Panc1 (cell line): ENCODE measurements around the gene ABI3BP. TPM values are rescaled to one million over a fixed set of nuclear protein-coding genes. Genes with fewer than 3 reads are reported as not detected.

Experiments used
- ATAC-seq: fragments of 200-7000 bp; cut with Tn5 transposase; 2 replicates; pipeline ENCODE4 v1.9.1; 2020; ENCODE audit warnings: mild to moderate bottlenecking, moderate library complexity
- BruUV-seq: library from RNA; stranded (reverse); fragments of 400-500 nt; replicated peaks from 2 replicates; lab custom pipeline; 2021; lab: Mats Ljungman, UMichigan
- CTCF ChIA-PET: fragments of 300-600 bp; sonication (Branson Sonifier 250); formaldehyde crosslinking; loops from one replicate; lab custom pipeline; 2022; ENCODE audit warnings: antibody characterized with exemption; lab: Charles Lee
- POLR2A ChIA-PET: fragments of 300-600 bp; sonication (Branson Sonifier 250); formaldehyde crosslinking; loops from one replicate; lab custom pipeline; 2022; ENCODE audit warnings: antibody characterized with exemption; lab: Charles Lee
- DNase-seq: peaks from one replicate; pipeline ENCODE4 v3.0.0-alpha.2; 2010; ENCODE audit warnings: low read depth, low spot score
- H3K27ac ChIP-seq: 2 replicates; pipeline ENCODE4 v1.5.1; 2011; ENCODE audit warnings: mild to moderate bottlenecking, low read length, inconsistent platforms
- H3K27me3 ChIP-seq: fragments of 200-500 bp; sonication (Bioruptor generic); 2 replicates; pipeline ENCODE4 v1.6.0; 2014; ENCODE audit warnings: low read length, inconsistent platforms; ENCODE audit not compliant: control insufficient read depth, insufficient read depth
- H3K36me3 ChIP-seq: fragments of 200-500 bp; sonication (Bioruptor generic); 2 replicates; pipeline ENCODE4 v1.5.1; 2014; ENCODE audit warnings: inconsistent platforms, mild to moderate bottlenecking, low read length, moderate library complexity; ENCODE audit not compliant: control insufficient read depth, insufficient read depth
- H3K4me1 ChIP-seq: 2 replicates; pipeline ENCODE4 v1.5.1; 2011; ENCODE audit warnings: inconsistent platforms, mild to moderate bottlenecking, low read length, moderate library complexity; ENCODE audit not compliant: control insufficient read depth, insufficient read depth
- H3K4me3 ChIP-seq, 2 experiments: 2 replicates each; pipeline ENCODE4 v1.5.1; 2011 to 2012; ENCODE audit warnings: low read depth in 2 of 2, low read length in 2 of 2, mild to moderate bottlenecking in 2 of 2, inconsistent platforms in 1 of 2, moderate library complexity in 1 of 2
- H3K9me3 ChIP-seq: fragments of 200-500 bp; sonication (Bioruptor generic); 2 replicates; pipeline ENCODE4 v1.5.1; 2014; ENCODE audit warnings: low read depth, mild to moderate bottlenecking, inconsistent platforms, low read length, moderate library complexity; ENCODE audit not compliant: control insufficient read depth, insufficient read depth
- POLR2AphosphoS5 ChIP-seq: IDR thresholded peaks from 2 replicates; pipeline ENCODE4 v1.6.1; 2012; ENCODE audit warnings: mild to moderate bottlenecking, low read depth, low read length, moderate library complexity
- SIN3A ChIP-seq: IDR thresholded peaks from 2 replicates; pipeline ENCODE4 v1.6.1; 2012; ENCODE audit warnings: low read depth, mild to moderate bottlenecking, low read length, moderate library complexity, borderline replicate concordance; ENCODE audit not compliant: insufficient read depth
- TCF7L2 ChIP-seq: IDR thresholded peaks from 2 replicates; pipeline ENCODE4 v1.6.1; 2011; ENCODE audit warnings: mild to moderate bottlenecking, low read depth, low read length, inconsistent platforms
- in situ Hi-C: cut with HindIII; loops from 2 replicates; pipeline ENCODE4 v1.10.0; 2016; ENCODE audit warnings: low sequenced_read_pairs, low pct_unique_long_range_greater_than_20kb
- intact Hi-C: fragments of 100-400 bp; cut with micrococcal nuclease; formaldehyde crosslinking; loops from one replicate; pipeline ENCODE4 v1.10.0; 2022; ENCODE audit not compliant: unreplicated experiment
- total RNA-seq: library from RNA; stranded (reverse); gene quantifications from one replicate; pipeline ENCODE4 v1.2.1, GENCODE V29; 2021; ENCODE audit not compliant: unreplicated experiment
- TF ChIP-seq, protein P1 (sequence below): fragments of 450-650 bp; IDR thresholded peaks from 2 replicates; pipeline ENCODE4 v1.5.1; 2017; ENCODE audit warnings: mild to moderate bottlenecking
- TF ChIP-seq, protein P2 (sequence below), 2 experiments: IDR thresholded peaks; 2 replicates each; pipeline ENCODE4 v1.6.1; 2011 to 2012; ENCODE audit warnings: low read depth in 2 of 2, control low read depth in 1 of 2, low read length in 1 of 2, mild to moderate bottlenecking in 1 of 2, moderate library complexity in 1 of 2; ENCODE audit not compliant: insufficient read depth in 1 of 2

ABI3BP gene
- total RNA-seq, 1 experiment from 2014 or later, result 0.21 TPM

DNA sequence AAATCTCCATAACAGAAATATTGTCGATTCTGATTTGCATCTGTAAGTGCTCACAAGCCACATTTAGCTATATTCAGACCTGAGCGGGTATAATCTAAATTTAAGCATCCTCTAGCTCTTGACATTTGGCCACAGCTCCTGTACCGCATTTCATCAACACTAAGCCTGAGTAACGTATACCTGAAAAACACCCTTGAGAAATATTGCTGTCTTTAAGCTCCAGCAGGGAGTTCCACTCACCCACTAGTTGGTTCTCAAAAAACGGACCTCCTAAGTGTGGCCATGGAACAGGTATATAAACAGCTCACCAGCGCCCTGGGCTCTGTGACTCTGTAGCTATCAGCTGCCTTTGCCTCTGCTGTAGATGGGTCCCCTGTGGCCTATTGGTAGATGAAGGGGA is 80.7 kb downstream of the ABI3BP start:
- in situ Hi-C loops (no loop called here), intact Hi-C loops (no loop called here)
- ChIA-PET CTCF (interaction anchor here (0.9 kb wide), 1 partner anchor 450 kb away, joined by 3 read pairs; no protein-coding TSS in a partner anchor), POLR2A (no interaction called here)
- DNase-seq (no peak), ATAC-seq (no peak)
- no TSS peak for BruUV-seq
- no peaks in the 10 kb centered on the region for H3K9me3 ChIP-seq
- no peaks in the 10 kb centered on the region for H3K4me1 ChIP-seq
- TF ChIP-seq POLR2AphosphoS5, result no peak
- TF ChIP-seq, protein P1, sequence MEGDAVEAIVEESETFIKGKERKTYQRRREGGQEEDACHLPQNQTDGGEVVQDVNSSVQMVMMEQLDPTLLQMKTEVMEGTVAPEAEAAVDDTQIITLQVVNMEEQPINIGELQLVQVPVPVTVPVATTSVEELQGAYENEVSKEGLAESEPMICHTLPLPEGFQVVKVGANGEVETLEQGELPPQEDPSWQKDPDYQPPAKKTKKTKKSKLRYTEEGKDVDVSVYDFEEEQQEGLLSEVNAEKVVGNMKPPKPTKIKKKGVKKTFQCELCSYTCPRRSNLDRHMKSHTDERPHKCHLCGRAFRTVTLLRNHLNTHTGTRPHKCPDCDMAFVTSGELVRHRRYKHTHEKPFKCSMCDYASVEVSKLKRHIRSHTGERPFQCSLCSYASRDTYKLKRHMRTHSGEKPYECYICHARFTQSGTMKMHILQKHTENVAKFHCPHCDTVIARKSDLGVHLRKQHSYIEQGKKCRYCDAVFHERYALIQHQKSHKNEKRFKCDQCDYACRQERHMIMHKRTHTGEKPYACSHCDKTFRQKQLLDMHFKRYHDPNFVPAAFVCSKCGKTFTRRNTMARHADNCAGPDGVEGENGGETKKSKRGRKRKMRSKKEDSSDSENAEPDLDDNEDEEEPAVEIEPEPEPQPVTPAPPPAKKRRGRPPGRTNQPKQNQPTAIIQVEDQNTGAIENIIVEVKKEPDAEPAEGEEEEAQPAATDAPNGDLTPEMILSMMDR, result no peak
- no peak for TF ChIP-seq SIN3A
- TF ChIP-seq, protein P2, sequence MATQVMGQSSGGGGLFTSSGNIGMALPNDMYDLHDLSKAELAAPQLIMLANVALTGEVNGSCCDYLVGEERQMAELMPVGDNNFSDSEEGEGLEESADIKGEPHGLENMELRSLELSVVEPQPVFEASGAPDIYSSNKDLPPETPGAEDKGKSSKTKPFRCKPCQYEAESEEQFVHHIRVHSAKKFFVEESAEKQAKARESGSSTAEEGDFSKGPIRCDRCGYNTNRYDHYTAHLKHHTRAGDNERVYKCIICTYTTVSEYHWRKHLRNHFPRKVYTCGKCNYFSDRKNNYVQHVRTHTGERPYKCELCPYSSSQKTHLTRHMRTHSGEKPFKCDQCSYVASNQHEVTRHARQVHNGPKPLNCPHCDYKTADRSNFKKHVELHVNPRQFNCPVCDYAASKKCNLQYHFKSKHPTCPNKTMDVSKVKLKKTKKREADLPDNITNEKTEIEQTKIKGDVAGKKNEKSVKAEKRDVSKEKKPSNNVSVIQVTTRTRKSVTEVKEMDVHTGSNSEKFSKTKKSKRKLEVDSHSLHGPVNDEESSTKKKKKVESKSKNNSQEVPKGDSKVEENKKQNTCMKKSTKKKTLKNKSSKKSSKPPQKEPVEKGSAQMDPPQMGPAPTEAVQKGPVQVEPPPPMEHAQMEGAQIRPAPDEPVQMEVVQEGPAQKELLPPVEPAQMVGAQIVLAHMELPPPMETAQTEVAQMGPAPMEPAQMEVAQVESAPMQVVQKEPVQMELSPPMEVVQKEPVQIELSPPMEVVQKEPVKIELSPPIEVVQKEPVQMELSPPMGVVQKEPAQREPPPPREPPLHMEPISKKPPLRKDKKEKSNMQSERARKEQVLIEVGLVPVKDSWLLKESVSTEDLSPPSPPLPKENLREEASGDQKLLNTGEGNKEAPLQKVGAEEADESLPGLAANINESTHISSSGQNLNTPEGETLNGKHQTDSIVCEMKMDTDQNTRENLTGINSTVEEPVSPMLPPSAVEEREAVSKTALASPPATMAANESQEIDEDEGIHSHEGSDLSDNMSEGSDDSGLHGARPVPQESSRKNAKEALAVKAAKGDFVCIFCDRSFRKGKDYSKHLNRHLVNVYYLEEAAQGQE (IDR thresholded peaks at IDR 0.05; ENCODE audit: insufficient read depth in 1 of 2, low read depth in 2 of 2, low read length in 1 of 2), result no peak
- no peak for TF ChIP-seq TCF7L2
- no peaks in the 10 kb centered on the region for H3K36me3 ChIP-seq
- no peaks in the 10 kb centered on the region for H3K27me3 ChIP-seq
- no peak overlapping the region for H3K27ac ChIP-seq
- no peak overlapping the region for H3K4me3 ChIP-seq

DNA sequence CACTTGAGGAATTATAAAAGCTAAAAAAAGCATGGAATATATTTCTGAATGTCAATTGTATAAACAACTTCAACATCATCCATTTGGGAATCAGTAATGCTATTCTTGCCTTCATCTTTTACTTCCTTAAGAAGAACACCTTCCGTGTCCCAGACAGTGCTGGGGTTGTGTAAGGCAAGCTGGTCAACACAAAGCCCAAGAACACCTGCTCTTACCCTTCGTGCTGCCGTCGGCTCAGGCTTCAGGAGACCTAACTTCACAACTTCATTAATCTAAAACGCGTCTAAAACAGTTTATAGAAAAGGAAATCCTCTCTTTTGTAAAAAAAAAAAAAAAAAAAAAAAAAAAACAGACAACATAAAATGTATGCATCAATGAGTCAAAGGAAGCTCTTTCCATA is 81.3 kb downstream of the ABI3BP start:
- DNase-seq (no peak), ATAC-seq (no peak)
- Histone ChIP-seq H3K4me1 (no peaks in the 10 kb centered on the region), H3K4me3 (no peak overlapping the region), H3K27me3 (no peaks in the 10 kb centered on the region), H3K9me3 (no peaks in the 10 kb centered on the region), H3K36me3 (no peaks in the 10 kb centered on the region), H3K27ac (no peak overlapping the region)
- in situ Hi-C loops (no loop called here), intact Hi-C loops (no loop called here)
- ChIA-PET POLR2A (no interaction called here), CTCF (interaction anchor here (0.9 kb wide), 1 partner anchor 449 kb away, joined by 3 read pairs; no protein-coding TSS in a partner anchor)
- TF ChIP-seq, protein P2 (IDR thresholded peaks at IDR 0.05; ENCODE audit: insufficient read depth in 1 of 2, low read depth in 2 of 2, low read length in 1 of 2), result no peak
- TF ChIP-seq TCF7L2, result no peak
- no peak for TF ChIP-seq POLR2AphosphoS5
- TF ChIP-seq, protein P1, result no peak
- no peak for TF ChIP-seq SIN3A
- BruUV-seq, result no TSS peak
